ENCODE data around the gene RERG.
"Not testable (repeated sequence)": the region's sequence is repeated elsewhere in the genome, so short reads cannot be mapped to it uniquely, and the experiment has no call there.

Gene RERG

GRCh38 chr12:15143467-15143866 lies 77.8 kb downstream of the RERG start:
- no peak for DNase-seq (ENCODE audit: low read depth)

- no peak for DNase-seq (ENCODE audit: low read depth)
Measured at GRCh38 chr12:15142711-15143110, 78.5 kb downstream of the RERG start.

GRCh38 chr12:15131431-15131830 lies 89.8 kb downstream of the RERG start:
- DNase-seq (ENCODE audit: low read depth): no peak

DNA sequence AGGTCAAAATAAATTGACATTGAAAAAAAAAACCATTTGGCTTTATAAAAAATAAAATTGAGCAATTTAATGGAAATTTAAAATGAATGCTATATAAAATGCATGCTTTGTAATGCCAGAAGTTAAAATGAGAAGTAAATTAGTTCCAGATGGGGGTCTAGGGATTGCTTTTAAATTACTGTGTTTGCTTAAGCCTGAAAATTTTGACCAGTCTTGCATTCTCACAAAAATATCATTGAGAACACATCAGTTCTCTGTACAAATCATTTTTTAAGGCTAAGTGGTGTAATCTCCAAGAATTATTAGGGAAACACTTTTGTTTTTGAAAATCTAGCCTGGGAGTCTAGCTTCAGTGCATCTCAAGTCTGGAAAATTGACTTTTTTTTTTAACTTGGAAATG lies 90.7 kb downstream of the RERG start:
- DNase-seq (ENCODE audit: low read depth): no peak

DNA sequence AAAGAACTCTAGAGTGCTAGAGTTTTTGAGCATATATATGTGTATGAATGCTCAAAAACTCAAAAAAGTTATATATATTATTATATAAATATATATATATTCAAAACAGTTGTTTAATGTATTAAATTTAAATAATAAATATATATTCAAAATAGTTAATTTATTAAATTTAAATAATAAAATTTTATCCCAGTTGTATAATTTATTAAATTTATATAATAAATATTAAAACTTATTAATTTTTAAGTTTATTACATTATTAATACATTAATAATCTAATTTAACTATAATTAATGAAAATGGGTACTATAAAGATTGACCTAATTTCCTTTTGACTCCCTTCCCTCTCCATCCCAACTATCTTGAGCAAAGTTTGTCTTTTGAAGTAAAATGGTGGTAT lies 97.8 kb downstream of the RERG start:
- DNase-seq (ENCODE audit: low read depth): no peak

DNA sequence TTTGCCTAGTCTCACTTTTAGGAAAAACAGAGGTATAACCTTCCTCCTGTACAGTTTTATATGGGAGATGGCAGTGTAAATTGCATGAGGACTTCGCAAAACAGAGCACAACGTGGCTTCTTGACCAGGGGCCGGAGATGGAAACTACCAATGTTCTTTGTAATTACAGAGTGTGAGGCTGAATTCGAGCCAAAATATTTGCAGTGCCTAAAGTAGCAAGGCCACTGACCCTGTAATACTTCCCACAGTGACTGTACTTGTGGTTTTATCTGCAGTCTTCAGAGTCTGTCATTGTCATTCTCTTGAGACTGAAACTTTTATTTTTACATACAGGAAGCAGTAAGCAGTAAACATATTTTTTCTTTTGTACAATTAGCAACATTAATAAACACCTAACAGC lies 98.9 kb downstream of the RERG start:
- no peak for DNase-seq (ENCODE audit: low read depth)

DNA sequence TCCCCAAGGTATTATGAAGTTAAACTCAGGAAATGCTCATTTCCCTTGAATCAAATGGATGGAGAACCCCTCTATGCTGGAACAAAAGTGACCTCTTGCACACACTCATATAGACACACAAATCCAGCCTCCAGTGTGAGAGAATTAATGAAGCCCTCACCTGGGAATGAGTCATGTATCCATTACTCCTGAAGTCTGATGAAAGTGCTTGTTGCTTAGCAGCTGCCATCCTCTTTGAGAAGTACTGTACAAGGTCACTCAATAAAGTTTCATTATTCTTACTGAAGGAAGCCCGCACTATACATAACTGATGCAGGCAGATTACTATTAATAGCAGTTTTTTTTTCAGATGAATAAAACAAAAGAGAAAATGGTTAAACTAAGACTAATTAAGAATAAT lies 102.3 kb downstream of the RERG start:
- no peak for DNase-seq (ENCODE audit: low read depth)

GRCh38 chr12:15116983-15117382 lies 104.2 kb downstream of the RERG start:
- DNase-seq (ENCODE audit: low read depth): no peak

- no peak for DNase-seq (ENCODE audit: low read depth)
Measured at GRCh38 chr12:15116086-15116485, 105.1 kb downstream of the RERG start.

DNA sequence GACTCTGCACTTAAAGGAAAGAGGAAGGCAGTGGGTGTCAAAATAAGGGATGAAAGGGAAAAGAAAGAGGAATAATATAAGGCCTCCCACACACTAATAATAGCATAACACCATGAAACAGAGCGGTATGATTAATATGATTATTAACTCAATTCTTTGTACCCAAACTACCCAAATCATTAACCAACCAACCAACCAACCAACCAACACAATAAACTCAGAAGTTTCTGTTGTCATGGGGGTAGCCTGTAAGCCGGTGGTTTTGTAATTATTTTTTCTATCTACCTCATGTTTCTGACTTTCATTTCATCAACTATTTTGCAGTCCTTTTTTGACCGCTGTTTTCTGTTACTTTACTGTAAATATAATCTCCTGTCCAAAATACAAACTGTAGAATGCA lies 105.8 kb downstream of the RERG start:
- no peak for DNase-seq (ENCODE audit: low read depth)

GRCh38 chr12:15114501-15114900 lies 106.7 kb downstream of the RERG start:
- no peak for DNase-seq (ENCODE audit: low read depth)

DNA sequence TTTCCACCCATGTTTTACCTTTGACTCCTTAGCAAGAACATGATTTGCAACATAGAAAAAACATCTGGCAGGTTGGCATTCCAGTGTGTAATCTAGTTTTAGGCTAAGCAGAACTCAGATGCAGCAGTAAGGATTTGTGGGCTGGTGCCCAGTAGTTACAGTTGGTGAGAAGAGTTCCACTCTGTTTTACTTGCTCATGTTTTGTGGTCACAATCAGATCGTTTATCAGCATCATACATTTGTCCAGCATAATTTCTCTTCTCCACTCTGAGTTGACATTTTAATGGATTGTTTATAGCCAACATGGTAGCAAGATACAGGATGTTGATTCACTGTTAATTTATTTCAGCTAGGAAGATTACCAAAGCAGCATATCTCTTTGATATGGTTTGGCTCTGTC lies 128.4 kb downstream of the RERG start:
- no peak for DNase-seq (ENCODE audit: low read depth)

DNA sequence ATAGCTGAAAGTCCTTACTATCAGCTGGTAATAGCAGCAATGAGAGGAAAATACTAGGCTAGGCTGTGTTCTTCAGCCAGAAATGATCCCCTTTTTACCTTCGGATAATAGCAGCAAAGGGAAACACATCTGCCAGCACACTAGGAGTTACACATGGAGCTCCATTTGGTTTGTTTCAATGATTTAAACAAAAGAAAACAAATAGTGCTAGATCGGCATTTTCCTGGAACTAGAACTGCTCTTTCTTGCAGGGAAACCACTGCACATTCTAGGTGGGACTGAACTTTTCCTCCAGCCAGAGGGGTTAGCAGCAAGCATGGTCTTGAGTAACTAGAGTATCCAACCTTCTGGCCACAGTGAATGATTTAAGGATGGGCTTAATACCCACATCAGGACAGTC lies 130.8 kb downstream of the RERG start:
- no peak for DNase-seq (ENCODE audit: low read depth)

DNA sequence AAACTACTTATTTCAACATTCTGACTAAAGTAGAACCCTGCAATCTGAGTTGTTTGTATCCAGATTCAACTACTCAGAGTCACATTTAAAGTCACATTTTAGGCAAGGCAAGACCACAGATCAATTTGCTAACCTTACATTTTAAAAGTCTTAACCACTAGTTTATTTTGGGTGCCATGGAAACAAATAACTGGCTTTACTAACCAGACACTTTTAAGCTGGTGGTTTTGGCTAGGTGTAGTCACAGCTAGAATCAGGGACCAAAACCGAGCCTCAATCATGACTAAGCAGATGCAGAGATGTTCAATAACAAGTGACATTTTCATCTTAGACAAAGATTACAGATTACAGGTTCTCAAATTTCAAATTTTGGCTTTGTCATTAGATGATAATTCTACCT lies 133.1 kb downstream of the RERG start:
- DNase-seq (ENCODE audit: low read depth): no peak

DNA sequence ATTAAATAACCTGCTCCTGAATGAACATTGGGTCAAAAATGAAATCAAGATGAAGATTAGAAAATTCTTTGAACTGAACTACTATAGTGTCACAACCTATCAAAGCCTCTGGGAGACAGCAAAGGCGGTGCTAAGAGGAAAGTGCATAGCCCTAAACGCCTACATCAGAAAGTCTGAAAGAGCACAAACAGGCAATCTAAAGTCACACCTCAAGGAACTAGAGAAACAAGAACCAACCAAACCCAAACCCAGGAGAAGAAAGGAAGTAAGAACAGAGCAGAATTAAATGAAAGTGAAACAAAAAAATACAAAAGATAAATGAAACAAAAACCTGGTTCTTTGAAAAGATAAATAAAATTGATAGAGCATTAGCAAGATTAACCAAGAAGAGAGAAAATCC lies 143.5 kb downstream of the RERG start:
- DNase-seq (ENCODE audit: low read depth): not testable (repeated sequence)

GRCh38 chr12:15074351-15074750 lies 146.9 kb downstream of the RERG start:
- no peak for DNase-seq (ENCODE audit: low read depth)

DNA sequence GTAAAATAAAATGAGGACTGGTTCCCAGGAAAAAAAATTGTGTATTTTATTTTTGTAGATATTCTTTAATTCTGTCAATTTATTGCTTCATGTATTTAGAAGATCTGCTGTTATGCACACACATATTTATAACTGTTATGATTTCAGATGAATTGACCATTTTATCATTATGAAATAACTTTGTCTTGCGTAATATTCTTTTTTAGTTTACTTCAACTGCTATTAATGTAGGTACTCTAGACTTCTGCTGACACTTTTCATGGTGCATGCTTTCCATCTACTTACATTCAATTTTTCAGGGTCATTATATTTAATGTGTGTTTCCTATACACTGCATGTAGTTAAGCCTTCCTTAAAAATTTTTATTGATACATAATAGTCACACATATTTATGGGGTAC lies 162.1 kb downstream of the RERG start:
- no peak for DNase-seq (ENCODE audit: low read depth)
